Ishikawa (cell line): ENCODE measurements around the gene AMY1C.

ENCODE experiments used
- CEBPB ChIP-seq: IDR thresholded peaks from 2 replicates; pipeline ENCODE4 v1.6.1; 2012
- CREB1 ChIP-seq: IDR thresholded peaks from 2 replicates; pipeline ENCODE4 v1.6.1; 2012; ENCODE audit warnings: low read depth
- EGR1 ChIP-seq: IDR thresholded peaks from 2 replicates; pipeline ENCODE4 v1.6.1; 2012
- EP300 ChIP-seq: IDR thresholded peaks from 2 replicates; pipeline ENCODE4 v1.6.1; 2012; ENCODE audit warnings: borderline replicate concordance
- FOXM1 ChIP-seq: IDR thresholded peaks from 2 replicates; pipeline ENCODE4 v1.6.1; 2012; ENCODE audit warnings: low read depth, borderline replicate concordance
- MAX ChIP-seq: IDR thresholded peaks from 2 replicates; pipeline ENCODE4 v1.6.1; 2012
- NFIC ChIP-seq: IDR thresholded peaks from 2 replicates; pipeline ENCODE4 v1.6.1; 2012
- RAD21 ChIP-seq: IDR thresholded peaks from 2 replicates; pipeline ENCODE4 v1.6.1; 2012; ENCODE audit warnings: low read depth
- REST ChIP-seq: IDR thresholded peaks from 2 replicates; pipeline ENCODE4 v1.6.1; 2012; ENCODE audit warnings: low read depth, mild to moderate bottlenecking
- TAF1 ChIP-seq: IDR thresholded peaks from 2 replicates; pipeline ENCODE4 v1.6.1; 2012; ENCODE audit warnings: low read depth, mild to moderate bottlenecking
- TCF12 ChIP-seq: IDR thresholded peaks from 2 replicates; pipeline ENCODE4 v1.6.1; 2012; ENCODE audit warnings: low read depth
- TEAD4 ChIP-seq: IDR thresholded peaks from 2 replicates; pipeline ENCODE4 v1.6.1; 2012
- USF1 ChIP-seq: IDR thresholded peaks from 2 replicates; pipeline ENCODE4 v1.6.1; 2012
- YY1 ChIP-seq: IDR thresholded peaks from 2 replicates; pipeline ENCODE4 v1.6.1; 2012; ENCODE audit warnings: low read depth

GRCh38 chr1:103761896-103762295 is 12.2 kb downstream of the AMY1C start:
- TF ChIP-seq RAD21, result no peak
- no peak for TF ChIP-seq NFIC
- TF ChIP-seq TEAD4, result no peak
- no peak for TF ChIP-seq CREB1
- no peak for TF ChIP-seq FOXM1
- no peak for TF ChIP-seq EGR1
- TF ChIP-seq TCF12, result no peak
- TF ChIP-seq TAF1, result no peak
- no peak for TF ChIP-seq CEBPB
- TF ChIP-seq REST, result no peak
- no peak for TF ChIP-seq YY1
- TF ChIP-seq USF1, result no peak
- TF ChIP-seq EP300, result no peak
- no peak for TF ChIP-seq MAX
